NCI-H2196 (cell line): ENCODE measurements around the gene LAMA5.

ENCODE experiments used
- DNase-seq: peaks from one replicate; lab custom pipeline; 2025; ENCODE audit not compliant: unreplicated experiment; lab: John Stamatoyannopoulos, UW

LAMA5 gene

DNA sequence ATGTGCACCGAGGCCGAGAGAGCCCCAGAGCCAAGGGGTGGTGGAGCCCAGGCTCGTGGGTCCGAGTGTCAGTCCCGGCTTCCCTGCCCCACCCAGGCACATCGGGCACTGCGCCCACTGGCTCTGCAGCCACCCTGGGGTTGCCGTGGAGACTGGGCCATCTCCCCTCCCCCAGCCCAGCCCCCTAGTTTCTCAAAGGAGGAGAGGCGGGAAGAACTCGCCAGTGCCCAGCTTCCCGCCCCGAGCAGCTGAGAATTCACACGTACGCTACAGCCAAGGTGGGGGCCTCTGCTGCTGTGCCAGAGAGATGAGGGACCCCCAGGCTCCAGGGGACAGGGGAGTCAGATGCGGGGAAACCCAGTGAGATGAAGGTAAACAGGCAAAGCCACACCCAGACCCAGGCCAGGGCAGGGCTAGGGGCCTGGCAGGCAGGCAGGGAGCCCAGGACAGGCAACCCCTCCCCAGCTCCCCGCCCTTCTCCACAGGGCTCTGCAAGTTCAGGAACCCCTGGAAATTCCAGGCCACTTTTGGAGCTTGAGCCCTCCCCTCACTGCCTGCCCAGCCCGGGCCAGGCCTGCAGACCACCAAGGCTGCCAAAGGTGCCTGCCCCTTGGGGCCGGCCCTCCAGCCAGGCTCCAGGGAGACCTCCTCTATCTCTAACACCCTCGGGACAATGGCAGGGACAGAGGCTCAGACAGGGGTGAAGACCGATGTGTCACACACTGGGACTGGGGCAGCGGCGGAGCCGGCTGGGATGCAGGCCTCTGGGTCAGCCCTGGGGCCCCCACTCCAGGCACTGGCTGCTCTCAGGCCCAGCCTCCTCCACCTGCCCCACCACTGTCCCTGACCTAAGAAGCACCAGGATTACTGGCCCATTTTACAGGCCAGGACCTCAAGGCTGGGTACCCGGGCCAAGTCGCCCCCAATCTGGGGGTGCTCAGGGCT is 6.0 kb downstream of the LAMA5 start:
- DNase-seq: no peak

DNA sequence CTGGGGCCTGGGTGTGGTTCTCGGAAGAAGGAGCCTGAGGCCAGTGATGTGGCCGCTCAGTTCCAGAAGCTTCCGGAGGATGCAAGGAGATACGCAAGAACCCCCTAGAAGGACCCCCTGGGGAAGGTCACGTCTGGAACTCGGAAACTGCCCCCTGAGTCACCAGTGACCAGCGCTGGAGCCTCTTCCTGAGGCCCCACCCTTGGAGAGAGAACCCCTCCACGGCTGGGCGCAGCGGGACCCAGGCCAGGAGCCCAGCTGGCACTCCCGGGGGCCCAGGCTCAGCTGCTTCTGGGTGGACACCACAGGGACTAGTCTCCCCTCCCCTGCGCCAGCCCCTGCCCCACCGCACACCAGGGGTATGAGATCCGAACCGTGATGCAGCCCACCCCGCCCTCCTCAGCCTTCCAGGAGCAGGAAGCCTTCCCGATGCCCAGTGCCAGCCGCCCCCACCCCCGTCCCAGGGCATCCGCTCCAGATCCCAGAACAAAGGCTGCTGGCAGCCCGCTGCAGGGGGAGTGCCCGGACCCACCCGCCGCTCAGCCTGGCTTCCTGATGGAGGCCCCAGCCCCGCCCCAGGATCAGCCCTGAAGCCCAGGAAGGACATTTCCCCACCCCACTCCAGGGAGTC is 7.5 kb downstream of the LAMA5 start:
- no peak for DNase-seq

DNA sequence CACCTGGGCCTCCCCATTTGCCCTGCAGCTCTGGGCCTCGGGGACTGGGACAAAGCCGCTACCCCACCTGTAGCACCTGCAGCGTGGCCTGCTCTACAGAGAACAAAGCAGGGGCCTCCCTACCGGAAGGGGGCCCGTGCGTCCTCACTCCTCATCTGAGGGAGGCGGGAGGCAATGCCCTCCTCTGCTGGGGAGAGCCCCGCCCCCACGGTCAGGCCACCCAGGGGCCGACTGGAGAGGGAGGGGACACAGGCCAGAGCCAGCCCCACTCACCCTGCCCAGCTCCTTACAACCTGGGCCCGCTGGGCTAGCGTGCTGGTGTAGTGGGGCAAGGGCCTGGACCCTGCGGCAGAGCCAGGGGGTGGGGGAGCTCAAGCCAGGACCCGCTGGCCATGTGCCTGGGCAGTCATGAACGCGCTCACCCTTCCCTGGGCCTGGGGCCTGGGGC is 8.0 kb downstream of the LAMA5 start:
- no peak for DNase-seq

- DNase-seq: peak; percentile 67
Observed at GRCh38 chr20:62358171-62359042, 8.7 kb downstream of the LAMA5 start.

DNA sequence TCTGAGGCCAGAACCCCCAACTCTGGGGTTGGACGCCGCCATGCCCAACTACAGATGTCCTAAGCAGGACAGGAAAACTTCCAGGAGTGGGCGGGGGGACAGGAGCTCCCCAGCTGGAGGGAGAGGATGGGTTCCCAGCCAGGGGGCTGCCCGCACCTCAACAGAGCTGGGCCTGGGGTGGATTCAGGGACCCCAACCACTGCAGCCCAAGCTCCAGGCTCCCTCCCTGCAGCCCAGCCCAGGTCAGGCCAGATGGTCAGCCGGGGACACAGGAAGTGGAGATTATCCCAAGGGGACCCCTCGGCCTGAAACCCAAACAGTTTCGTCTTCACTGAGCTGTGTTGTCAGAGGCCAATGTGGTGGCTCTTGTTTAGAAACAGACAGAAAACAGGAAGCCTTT is 9.4 kb downstream of the LAMA5 start:
- no peak for DNase-seq

- DNase-seq: peak; percentile 58
Observed at GRCh38 chr20:62357187-62357667, 9.9 kb downstream of the LAMA5 start.

DNA sequence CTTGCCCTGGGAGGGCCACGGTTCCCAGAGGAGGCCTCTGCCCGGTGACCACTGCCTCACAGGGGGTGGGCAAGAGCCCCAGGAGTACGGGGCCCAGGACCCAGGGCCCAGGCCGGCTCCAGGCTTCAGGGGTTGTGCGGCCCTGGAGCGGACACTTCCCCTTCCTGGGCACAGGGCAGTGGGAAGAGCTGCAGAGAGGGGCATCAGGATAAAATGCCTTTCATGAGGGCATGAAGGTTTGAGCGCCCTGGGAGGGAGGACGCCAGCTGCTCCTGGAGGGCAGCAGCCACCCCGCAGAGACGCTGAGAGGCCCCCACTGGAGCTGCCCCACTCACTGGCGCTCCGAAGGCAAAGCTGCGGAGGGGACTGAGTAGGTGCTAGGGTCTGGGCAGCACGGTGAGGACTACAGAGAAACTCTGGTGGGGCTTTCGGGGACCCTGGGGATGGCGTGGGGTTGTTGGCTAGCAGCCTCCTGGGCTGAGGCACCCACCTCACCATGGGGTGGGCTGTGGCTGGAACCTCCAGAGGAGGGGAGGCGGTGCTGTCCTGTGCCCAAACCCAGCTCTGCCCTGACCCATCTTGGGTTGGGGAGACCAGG is 10.4 kb downstream of the LAMA5 start:
- DNase-seq: no peak

DNA sequence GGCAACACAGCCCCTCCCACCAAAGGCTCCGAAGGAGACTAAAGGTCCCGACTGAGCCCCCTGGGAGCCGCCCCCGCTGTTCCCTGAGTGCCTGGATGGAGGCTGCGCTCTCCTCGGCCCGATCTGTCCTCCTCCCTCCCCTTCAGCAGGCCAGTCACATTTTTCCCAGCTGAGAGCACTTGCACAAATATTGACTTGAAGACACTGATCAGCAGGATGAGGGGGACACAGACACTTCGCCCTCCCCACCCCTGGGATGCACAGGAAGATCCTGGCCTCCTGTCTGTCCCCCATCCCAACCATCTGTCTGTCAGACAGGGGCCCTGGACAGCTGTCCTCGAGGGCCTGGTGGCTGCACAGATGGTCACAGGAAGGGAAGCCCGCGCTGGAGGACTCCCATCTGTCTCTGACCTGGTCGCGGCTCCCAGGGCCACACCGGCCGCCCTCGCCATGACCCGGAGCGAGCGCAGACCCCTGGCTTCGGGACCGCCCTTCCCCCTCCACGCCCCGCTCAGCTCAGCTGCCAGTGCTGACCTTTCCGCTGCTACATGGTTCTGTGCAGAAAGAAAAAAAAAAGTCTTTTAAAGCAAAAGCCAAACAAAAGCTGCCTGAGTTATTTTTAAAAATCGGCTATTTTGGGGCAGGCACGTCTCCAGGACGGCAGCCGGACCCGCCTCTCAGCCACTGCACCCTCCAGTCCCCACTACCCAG is 11.1 kb downstream of the LAMA5 start:
- peak; percentile 45 for DNase-seq

DNA sequence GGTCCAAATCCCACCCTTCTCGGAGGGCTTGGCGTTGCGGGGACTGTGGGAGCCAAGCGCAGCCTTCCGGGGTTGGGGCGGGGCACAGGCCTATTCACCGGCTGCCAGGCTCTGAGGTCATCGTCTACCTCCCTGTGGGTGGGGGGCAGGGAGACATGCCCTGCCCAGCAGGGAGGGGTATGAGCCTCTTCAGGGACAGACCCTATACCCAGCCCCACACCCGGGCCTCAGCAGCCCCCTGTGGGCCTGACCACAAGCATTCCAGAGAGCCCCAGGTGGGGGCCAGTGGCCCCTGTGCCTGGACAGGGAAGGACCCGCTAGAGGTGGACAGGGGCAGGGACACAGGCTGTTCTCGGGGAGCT is 11.6 kb downstream of the LAMA5 start:
- DNase-seq: peak; percentile 76

GRCh38 chr20:62354811-62355341 is 12.2 kb downstream of the LAMA5 start:
- DNase-seq: no peak

- no peak for DNase-seq
Observed at GRCh38 chr20:62354031-62354808, 12.9 kb downstream of the LAMA5 start.

DNA sequence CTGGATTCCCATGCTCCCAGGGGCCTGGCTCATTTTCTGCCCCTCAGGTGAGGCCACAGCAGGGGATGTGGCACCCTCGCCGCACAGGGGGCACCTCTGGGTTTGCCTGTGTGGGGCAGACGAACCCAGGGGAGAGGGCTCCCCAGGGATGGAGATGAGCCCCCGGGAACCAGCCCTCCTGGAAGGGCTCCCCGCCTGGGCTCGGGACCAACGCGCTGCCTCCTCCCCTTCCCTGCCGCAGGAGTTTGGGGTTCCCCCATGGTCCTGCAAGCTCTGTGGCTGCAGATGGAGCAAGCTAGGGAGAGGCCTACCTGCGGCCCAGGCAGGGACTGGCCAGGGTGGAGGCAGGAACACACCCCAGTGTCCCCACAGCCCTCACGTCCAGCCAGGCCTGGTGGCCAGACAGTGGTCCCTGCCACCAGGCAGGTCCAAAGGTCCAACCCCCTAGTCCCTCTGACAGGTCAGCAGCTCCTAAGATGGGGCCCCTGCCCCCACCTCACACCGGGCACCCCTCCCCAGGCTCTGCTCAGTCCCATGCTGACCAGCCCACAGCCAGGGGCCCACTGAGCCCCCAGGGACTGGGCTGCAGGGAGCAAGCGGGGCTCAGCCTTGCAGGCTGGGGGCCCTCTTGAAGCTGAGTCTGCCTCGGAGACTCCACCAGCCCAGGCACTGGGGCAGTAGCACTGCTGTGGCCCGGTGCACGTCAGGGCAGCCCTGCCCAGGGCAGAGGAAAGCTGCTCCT is 13.7 kb downstream of the LAMA5 start:
- DNase-seq: no peak

DNA sequence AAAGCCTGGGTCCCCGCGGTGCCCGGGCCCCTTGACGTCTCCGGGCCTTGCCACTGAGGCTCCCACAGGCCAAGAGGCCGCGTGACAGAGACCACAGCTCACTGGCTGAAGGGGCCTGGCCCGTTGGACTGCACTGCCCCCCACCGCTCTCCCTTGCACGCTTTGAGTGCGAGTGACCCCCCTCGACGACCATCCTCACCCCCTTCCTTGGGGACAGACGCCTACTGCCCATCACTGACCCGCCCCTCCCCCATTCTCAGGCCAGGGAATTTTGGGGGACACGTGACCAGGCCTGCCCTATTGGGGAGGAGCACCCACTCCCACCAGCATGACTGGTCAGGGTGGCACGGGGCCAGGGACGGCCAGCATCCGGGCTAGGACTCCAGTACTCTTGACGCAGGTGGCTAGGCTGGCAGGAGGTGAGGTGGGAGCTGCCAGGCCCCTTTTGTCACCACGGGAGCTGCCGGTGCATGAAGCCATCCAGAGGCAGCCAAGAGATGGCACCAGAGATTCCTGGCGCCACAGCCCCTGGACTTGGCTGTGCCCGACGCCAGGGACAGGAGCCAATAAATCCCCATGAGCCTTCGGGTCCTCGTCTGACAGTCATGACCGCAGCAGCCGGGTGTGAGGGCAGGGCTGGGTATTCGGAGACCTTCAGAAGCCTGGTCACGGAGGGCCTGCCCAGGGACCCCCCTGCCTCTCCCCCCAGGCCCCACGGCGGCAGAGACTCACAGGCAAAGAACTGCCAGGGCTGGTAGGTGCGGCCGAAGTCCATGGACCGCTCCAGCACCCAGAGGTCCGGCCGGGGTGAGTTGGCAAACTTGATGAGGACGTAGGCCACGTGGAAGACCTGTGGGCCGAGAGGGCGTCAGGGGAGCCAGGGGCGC is 14.5 kb downstream of the LAMA5 start:
- DNase-seq: peak; percentile 96

DNA sequence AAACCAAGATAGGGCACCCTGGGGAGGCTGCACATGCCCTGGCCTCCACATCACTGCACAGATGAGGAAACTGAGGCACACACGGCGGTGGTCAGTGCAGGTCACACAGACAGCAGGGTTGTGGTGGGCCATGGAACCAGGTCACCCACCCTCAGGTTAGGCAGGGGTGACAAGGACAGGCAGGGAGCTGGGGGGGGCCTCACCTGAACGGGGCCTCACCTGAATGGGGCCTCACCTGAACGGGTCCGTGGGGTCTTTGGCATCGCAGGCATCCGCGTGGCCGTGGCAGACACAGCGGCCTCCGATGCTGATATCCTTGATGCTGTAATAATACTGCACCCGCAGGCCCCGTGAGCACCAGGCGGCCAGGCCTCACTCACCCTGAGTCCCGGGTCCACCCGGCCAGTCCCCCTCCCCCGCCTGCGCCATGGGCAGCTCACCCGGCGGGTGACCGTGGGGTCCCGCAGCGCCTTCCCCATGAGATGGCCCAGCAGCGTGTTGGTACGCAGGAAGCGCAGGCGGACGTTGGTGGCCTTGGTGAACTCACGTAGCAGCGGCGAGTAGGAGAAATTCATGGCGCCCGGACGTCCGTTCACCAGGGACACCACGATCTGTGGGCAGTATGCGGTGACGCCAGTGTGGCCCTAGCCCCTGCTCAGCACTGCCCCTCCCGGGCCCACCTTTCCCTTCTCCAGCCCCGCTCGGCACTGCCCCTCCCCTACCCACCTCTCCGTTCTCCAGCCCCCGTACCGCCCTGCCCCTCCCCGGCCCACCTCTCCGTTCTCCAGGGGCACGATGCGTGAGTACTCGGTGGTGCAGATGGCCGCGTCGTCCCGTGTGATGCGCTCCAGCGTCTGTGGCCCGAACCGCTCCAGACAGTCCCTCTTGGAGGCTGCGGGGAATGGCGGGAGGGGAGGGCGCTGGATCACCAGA is 15.4 kb downstream of the LAMA5 start:
- no peak for DNase-seq

DNA sequence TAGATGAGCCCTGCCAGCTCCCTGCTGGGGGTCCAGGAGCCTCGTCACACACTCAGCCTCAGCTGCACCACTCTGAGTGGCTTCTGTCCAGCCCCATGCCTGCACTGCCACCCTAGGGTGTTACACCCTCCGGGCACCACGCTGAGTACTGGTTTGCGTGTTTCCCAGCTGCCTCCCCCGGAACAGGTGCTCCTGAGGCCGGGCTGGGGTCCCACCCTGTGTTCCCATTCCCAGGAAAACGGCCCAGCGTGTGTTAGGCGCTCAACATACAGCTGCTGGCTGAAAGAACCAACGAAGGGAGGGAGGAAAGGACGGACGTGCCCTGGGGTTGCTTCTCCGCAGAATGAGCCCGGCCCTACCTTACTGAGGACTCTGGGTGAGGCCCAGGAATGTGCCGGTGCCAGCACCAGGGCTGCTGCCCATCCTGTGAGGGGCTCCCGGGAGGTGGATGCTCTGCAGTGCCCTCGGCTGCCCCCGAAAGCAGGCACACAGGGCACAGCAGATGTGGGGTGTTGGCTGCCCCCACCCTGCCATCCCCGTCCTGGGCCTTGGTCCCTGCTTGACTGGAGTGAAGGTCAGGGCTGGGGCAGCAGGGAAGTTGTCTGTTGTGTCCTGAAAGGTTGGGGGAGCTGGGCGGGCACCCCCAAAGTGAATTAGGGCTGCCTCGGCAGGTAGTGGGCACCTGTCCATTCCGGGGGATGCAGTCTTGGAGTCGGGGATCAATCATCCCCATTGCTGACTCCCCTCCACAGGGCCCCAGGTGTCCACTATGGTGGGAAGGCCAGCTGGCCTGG is 16.3 kb downstream of the LAMA5 start:
- no peak for DNase-seq
